Fibroblast of villous mesenchyme (primary cell): ENCODE measurements around the gene TRAPPC8. TPM values are rescaled to one million over a fixed set of nuclear protein-coding genes. Genes with fewer than 3 reads are reported as not detected.
A peak's percentile ranks its signal among the peaks of the same experiment; 100 is the strongest.
"Not testable (repeated sequence)": the region's sequence is repeated elsewhere in the genome, so short reads cannot be mapped to it uniquely, and the experiment has no call there.

Source experiments
- DNase-seq: peaks from one replicate; pipeline ENCODE4 v3.0.0-alpha.2; 2010; ENCODE audit warnings: low read depth
- H3K4me3 ChIP-seq: 2 replicates; pipeline ENCODE4 v1.5.1; 2011; ENCODE audit warnings: low read depth, mild to moderate bottlenecking, low read length
- total RNA-seq: library from RNA; depleted of rRNA; stranded (reverse); fragments of >200 nt; gene quantifications from 2 replicates; pipeline ENCODE4 v1.2.3, GENCODE V29; 2012
- TF ChIP-seq, protein P1 (sequence below): IDR thresholded peaks from 2 replicates; pipeline ENCODE4 v1.5.1; 2012; ENCODE audit warnings: low read depth, mild to moderate bottlenecking, low read length; ENCODE audit not compliant: insufficient read depth

The TRAPPC8 gene
- total RNA-seq, 1 donor, result 56.6 TPM

DNA sequence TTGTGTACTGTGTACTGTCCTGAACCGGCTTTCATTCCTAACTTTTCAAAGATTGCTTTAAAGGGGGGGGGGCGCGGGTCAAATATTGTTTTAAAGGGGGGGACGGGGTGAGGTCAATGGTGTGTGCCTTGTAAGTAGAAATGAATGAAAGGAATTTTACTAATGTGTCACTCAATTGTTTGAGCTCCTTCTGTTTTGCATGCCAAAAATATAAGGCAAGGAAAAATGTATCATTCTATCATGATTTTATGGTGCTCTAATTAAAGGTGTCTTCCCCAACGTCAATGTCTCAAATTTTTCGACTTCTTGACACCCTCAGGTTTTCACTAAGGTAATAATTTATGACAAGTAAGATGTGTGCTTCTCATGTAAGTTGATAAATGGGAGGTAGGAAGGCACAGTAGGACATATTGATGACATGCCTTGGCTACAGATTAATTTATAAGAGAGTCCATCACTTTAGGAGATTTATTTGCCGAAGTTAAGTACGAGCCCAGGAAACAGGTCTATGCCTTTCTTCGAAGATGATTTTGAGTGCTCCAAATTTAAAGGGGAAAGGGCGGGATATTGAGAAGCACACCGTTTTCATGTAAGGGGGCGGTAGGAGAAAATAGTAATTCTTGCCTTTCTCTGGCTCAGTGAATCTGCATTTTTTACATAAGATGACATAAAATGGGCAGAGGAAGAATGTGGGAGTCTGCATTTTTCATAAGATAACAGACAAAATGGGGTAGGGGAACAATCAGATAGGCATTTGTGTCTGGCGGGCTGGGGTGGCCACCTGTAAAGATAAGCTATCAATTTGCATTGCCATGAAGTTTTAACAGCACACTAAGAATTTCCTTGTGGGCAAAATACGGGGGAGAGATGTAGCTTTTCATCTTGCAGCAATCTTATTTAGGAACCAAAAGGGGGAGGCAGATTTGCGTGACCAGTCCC lies 1.2 kb upstream of the TRAPPC8 start:
- TF ChIP-seq, protein P1, sequence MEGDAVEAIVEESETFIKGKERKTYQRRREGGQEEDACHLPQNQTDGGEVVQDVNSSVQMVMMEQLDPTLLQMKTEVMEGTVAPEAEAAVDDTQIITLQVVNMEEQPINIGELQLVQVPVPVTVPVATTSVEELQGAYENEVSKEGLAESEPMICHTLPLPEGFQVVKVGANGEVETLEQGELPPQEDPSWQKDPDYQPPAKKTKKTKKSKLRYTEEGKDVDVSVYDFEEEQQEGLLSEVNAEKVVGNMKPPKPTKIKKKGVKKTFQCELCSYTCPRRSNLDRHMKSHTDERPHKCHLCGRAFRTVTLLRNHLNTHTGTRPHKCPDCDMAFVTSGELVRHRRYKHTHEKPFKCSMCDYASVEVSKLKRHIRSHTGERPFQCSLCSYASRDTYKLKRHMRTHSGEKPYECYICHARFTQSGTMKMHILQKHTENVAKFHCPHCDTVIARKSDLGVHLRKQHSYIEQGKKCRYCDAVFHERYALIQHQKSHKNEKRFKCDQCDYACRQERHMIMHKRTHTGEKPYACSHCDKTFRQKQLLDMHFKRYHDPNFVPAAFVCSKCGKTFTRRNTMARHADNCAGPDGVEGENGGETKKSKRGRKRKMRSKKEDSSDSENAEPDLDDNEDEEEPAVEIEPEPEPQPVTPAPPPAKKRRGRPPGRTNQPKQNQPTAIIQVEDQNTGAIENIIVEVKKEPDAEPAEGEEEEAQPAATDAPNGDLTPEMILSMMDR, result no peak
- no peak for DNase-seq
- H3K4me3 ChIP-seq, result peak overlapping the region; percentile 81

DNA sequence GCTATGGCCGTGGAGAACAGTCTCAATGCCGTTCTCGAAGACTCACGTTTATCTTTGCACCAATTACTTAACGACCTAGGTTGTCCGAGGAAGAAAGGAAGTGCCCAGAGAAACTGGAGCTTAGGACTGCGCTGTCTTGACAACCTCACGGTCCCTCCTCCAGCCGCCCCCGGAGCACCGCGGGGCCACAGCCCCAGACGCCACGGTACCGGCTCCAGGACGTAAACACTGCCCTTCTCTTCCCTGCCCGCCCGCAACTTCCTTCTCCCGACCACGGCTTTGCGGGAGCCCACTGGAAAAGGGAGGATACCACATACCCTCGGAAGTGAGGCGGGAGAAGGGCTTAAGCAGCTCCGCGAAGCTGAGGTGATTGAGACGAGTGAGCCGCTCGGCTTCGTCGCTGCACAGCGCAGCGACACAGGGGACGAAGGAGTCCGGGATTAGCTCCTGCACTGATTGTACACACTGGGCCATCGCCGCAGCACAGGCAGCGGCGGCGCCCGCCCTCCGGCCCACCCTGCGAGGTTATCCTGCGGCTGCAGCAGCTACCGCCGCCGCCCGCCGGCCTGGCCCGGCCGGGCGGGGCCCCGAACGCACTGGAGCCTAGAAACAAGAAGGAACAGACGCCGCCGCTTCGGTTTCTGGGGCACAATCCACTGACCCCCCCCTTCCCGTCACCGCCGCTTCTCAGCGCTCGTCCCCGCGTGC lies 483 bp downstream of the TRAPPC8 start:
- peak; percentile 68 for DNase-seq
- H3K4me3 ChIP-seq, result peak overlapping the region; percentile 99
- TF ChIP-seq, protein P1, result no peak

DNA sequence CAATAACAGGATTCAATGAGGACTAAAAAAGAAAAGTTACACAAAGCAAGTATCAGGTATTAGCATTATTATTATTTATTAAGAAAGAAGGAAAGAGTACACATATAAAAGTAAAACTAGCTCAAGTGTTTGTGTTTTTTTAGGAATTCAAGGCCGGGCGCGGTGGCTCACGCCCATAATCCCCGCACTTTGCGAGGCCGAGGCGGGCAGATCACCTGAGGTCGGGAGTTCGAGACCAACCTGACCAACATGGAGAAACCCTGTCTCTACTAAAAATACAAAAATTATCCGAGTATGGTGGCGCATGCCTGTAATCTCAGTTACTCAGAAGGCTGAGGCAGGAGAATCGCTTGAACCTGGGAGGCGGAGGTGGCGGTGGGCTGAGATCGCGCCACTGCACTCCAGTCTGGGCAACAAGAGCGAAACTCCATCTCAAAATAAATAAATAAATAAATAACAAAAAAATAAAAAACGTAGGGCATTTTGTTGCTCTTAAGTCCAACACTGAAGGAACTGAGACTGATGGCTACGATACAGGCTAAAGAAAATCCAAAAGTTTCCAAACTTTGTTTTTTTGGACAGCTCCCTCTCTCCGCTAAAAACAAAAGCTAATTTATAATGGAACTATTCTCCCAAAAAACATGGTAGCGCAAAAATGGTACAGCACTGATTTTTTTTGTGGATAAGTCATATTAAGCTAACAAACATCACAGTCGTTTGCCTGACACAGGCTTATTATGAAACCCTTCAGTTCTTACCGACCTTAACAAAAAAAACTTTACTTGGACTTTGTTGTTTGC lies 1.7 kb downstream of the TRAPPC8 start:
- H3K4me3 ChIP-seq, result peak overlapping the region; percentile 99
- TF ChIP-seq, protein P1, result no peak
- DNase-seq, result no peak

DNA sequence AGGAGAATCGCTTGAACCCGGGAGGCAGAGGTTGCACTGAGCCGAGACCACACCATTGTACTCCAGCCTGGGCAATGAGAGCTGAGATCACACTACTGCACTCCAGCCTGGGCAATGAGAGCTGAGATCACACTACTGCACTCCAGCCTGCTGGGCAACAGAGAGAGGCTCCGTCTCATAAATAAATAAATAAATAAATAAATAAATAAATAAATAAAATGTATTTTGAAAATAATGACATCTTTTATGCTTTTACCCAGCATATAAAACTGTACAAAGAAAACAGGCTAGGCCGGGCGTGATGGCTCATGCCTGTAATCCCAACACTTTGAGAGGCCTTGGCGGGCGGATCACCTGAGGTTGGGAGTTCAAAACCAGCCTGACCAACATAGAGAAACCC lies 8.2 kb downstream of the TRAPPC8 start:
- H3K4me3 ChIP-seq, DNase-seq: not testable (repeated sequence)

DNA sequence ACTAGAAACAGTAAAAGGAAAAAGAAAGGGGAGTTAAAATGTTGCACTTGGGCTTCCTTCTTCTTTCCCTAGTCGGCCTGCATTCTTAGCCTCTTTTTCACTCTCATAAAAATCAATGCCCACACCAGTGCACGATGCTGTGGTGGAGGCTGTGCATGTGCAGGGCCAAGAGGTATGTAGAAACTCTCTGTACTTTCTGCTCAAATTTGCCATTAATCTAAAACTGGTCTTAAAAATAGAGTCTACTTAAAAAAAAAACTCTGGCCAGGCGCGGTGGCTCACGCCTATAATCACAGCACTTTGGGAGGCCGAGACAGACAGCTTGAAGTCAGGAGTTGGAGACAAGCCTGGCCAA lies 11.1 kb downstream of the TRAPPC8 start:
- TF ChIP-seq, protein P1, result no peak
- peak; percentile 52 for DNase-seq
- H3K4me3 ChIP-seq, result no peak overlapping the region

DNA sequence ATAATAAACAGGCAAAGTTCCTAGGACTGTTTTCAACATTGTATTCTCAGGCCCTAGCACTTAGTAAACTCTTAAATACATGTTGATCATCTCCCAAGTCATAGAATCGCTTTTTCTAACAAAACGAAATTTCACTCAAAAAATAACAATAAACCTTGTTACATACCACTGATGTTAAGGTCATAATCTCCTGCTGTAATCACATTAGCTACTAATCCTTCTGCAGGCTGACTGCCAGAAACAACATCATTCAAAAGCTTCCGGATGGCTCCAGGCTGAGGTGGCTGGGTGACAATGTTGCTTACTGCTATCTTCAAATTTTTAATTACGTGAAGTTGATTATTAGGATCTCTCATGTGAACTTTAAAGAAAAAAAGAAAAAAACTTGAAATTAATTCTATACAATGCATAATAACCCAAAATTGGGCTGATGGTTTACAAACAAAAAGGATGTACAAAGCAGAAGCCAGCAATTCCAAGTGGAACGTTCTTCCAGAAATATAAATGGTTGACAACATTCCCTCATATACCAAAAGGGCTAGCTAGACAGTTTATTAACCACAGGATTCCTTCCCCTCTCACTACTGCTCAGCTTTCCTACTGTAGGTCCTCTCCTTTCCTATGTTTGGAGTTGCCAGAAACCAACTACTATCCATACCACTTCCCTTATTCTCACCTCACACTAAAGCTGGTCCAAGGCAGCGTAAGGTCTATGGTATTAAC lies 11.6 kb downstream of the TRAPPC8 start:
- peak; percentile 28 for DNase-seq
- TF ChIP-seq, protein P1, result no peak
- no peak overlapping the region for H3K4me3 ChIP-seq
